ENCODE results near the gene DHRS9. TPM values are rescaled to one million over a fixed set of nuclear protein-coding genes. Genes with fewer than 3 reads are reported as not detected.

DHRS9 gene
- total RNA-seq, 1 donor from 2014 or later: 2.3 TPM

- Mint-ChIP-seq H3K27ac (no peak overlapping the region), H3K36me3 (ENCODE audit: low read depth) (peaks cover 6% of the 10 kb centered on the region), H3K9me3 (no peaks in the 10 kb centered on the region), H3K27me3 (ENCODE audit: insufficient read depth) (peaks cover 3% of the 10 kb centered on the region), H3K4me3 (no peak overlapping the region), H3K4me1 (ENCODE audit: low read depth) (peaks cover 52% of the 10 kb centered on the region)
- DNase-seq (ENCODE audit: low spot score): peak; percentile 58
- intact Hi-C loops (cut with micrococcal nuclease): loop anchor here (1.0 to 5.0 kb wide), 7 partner anchors 23 to 713 kb away; partner anchors contain the start of genes LRP2 and METTL5
Measured at GRCh38 chr2:169109502-169110409, 40.4 kb downstream of the DHRS9 start.

DNA sequence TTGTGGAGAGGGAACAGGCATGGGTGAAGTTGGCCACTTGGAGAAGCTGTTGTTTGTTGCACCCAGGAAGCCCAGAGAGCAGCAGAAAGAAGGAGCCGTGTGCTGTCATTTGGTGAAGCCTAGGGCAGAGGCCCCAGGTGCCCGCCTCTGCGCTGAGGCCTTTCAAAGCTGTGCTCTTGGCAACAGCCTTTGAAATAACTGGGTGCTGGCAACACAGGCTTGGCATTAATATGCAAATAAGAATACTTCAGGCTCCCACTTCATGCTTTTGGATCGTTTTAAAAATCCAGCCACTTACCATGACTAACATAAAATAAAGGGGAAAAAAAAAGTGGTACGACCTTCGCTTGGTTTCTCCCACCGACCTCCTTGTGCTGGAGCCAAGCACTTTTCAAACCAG, 41.1 kb downstream of the DHRS9 start:
- DNase-seq (ENCODE audit: low spot score): no peak
- Mint-ChIP-seq H3K27ac (no peak overlapping the region), H3K4me1 (ENCODE audit: low read depth) (peaks cover 46% of the 10 kb centered on the region)

DNA sequence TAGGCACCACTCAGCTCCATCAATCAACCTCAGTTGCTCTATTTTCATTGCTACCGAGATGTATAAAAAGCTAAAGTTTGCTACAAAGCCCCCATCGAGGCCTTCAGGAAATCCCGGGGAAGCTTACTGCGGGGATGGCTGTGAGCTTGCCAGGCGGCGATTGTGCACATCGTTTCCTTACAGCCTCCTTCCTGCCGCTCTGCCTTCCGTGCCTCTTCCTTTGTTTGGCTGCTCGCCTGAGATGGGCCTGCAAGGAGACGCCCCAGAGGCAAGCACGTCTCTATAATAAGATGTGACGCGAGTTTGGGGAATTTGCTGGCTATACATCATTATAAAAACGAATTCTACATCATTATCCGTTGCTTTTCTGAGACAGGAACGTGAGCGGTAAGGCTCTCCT, 41.6 kb downstream of the DHRS9 start:
- no peak overlapping the region for H3K4me3 Mint-ChIP-seq
- intact Hi-C loops (cut with micrococcal nuclease): no loop called here
- H3K4me1 Mint-ChIP-seq (ENCODE audit: low read depth): peaks cover 41% of the 10 kb centered on the region
- H3K27me3 Mint-ChIP-seq (ENCODE audit: insufficient read depth): peaks cover 4% of the 10 kb centered on the region
- no peak overlapping the region for H3K27ac Mint-ChIP-seq
- DNase-seq (ENCODE audit: low spot score): no peak
- H3K36me3 Mint-ChIP-seq (ENCODE audit: low read depth): peaks cover 3% of the 10 kb centered on the region
- H3K9me3 Mint-ChIP-seq: no peaks in the 10 kb centered on the region

More for the DNA sequence above, 41.1 kb downstream of the DHRS9 start:
- peaks cover 3% of the 10 kb centered on the region for H3K27me3 Mint-ChIP-seq (ENCODE audit: insufficient read depth)
- no peaks in the 10 kb centered on the region for H3K9me3 Mint-ChIP-seq
- intact Hi-C loops (cut with micrococcal nuclease): no loop called here
- H3K36me3 Mint-ChIP-seq (ENCODE audit: low read depth): peaks cover 5% of the 10 kb centered on the region
- no peak overlapping the region for H3K4me3 Mint-ChIP-seq

DNA sequence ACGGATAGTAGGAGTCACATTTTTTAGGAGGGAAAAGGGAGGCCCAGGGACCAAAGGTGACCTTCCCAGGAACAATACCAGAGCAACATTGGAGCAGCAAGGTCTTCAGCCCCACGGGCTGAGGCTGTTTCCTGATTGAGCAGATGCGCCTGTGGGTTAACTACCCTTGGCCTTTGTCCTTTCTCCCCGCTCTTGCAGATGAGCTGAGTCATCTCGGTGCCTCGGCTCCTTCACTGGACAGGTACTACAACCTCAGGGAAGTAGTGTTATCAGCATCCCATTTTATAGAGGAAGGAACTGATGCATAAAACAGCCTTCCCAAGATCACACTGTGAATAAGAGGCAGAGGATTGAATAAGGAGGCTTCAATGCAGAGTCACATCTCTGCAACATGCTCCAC, 43.5 kb downstream of the DHRS9 start:
- Mint-ChIP-seq H3K4me1 (ENCODE audit: low read depth) (peaks cover 27% of the 10 kb centered on the region), H3K9me3 (no peaks in the 10 kb centered on the region), H3K4me3 (no peak overlapping the region), H3K27me3 (ENCODE audit: insufficient read depth) (peaks cover 10% of the 10 kb centered on the region), H3K27ac (no peak overlapping the region), H3K36me3 (ENCODE audit: low read depth) (no peaks in the 10 kb centered on the region)
- no peak for DNase-seq (ENCODE audit: low spot score)
- intact Hi-C loops (cut with micrococcal nuclease): no loop called here

DNA sequence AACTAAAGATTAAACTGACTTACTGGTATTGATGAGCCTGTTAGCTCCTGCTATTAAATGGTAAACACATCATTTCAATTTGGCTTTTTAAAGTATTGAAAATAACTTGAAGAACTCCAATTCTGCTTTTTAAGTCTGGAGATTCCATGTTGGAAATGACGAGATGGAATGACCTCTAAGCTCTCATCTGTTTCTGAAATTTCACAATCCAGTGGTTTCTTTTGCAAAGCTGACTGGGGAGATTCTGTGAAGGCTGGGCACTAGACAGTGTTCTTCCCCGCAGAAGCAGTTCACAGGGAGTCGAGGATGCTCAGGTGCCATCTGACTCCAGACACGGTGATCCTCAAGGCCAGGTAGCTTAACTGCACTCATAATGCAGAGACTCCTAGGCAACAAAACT, 44.7 kb downstream of the DHRS9 start:
- Mint-ChIP-seq H3K27me3 (ENCODE audit: insufficient read depth) (peaks cover 14% of the 10 kb centered on the region), H3K9me3 (no peaks in the 10 kb centered on the region)

DNA sequence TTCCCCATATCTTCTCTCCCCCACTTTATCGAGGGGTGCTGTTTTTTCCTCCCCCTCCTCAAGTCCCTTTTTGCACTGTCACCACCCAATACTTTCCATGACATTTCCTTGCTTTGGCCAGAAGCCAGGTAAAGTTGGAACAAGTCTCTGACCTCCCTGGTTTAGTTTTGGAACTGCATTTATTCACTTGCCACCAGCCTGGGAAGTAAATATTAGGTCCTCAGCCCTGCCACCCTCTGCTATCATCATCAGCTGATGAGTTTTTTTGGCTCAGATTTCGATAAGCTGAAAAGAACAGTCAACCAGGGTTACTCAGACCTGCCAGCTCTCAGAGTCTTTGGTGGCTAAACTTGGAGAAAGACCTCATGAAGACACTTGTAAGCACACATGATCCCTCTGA, 47.0 kb downstream of the DHRS9 start:
- Mint-ChIP-seq H3K36me3 (ENCODE audit: low read depth) (no peaks in the 10 kb centered on the region), H3K27ac (no peak overlapping the region), H3K4me3 (no peak overlapping the region), H3K27me3 (ENCODE audit: insufficient read depth) (peaks cover 14% of the 10 kb centered on the region), H3K4me1 (ENCODE audit: low read depth) (peaks cover 5% of the 10 kb centered on the region), H3K9me3 (no peaks in the 10 kb centered on the region)
- DNase-seq (ENCODE audit: low spot score): no peak
- intact Hi-C loops (cut with micrococcal nuclease): no loop called here

More for the DNA sequence above, 44.7 kb downstream of the DHRS9 start:
- Mint-ChIP-seq H3K27ac (no peak overlapping the region), H3K36me3 (ENCODE audit: low read depth) (no peaks in the 10 kb centered on the region), H3K4me1 (ENCODE audit: low read depth) (peaks cover 15% of the 10 kb centered on the region), H3K4me3 (no peak overlapping the region)
- DNase-seq (ENCODE audit: low spot score): no peak
- intact Hi-C loops (cut with micrococcal nuclease): no loop called here

GRCh38 chr2:169116993-169117392, 47.6 kb downstream of the DHRS9 start:
- DNase-seq (ENCODE audit: low spot score): no peak
- Mint-ChIP-seq H3K27ac (no peak overlapping the region), H3K4me1 (ENCODE audit: low read depth) (peaks cover 5% of the 10 kb centered on the region), H3K36me3 (ENCODE audit: low read depth) (no peaks in the 10 kb centered on the region), H3K27me3 (ENCODE audit: insufficient read depth) (peaks cover 18% of the 10 kb centered on the region), H3K4me3 (no peak overlapping the region), H3K9me3 (no peaks in the 10 kb centered on the region)
- intact Hi-C loops (cut with micrococcal nuclease): no loop called here

GRCh38 chr2:169118060-169118459, 48.7 kb downstream of the DHRS9 start:
- H3K9me3 Mint-ChIP-seq: no peaks in the 10 kb centered on the region
- H3K36me3 Mint-ChIP-seq (ENCODE audit: low read depth): no peaks in the 10 kb centered on the region
- no peak overlapping the region for H3K27ac Mint-ChIP-seq
- peaks cover 5% of the 10 kb centered on the region for H3K4me1 Mint-ChIP-seq (ENCODE audit: low read depth)
- H3K27me3 Mint-ChIP-seq (ENCODE audit: insufficient read depth): peaks cover 23% of the 10 kb centered on the region
- no peak for DNase-seq (ENCODE audit: low spot score)
- no peak overlapping the region for H3K4me3 Mint-ChIP-seq
- intact Hi-C loops (cut with micrococcal nuclease): no loop called here

DNA sequence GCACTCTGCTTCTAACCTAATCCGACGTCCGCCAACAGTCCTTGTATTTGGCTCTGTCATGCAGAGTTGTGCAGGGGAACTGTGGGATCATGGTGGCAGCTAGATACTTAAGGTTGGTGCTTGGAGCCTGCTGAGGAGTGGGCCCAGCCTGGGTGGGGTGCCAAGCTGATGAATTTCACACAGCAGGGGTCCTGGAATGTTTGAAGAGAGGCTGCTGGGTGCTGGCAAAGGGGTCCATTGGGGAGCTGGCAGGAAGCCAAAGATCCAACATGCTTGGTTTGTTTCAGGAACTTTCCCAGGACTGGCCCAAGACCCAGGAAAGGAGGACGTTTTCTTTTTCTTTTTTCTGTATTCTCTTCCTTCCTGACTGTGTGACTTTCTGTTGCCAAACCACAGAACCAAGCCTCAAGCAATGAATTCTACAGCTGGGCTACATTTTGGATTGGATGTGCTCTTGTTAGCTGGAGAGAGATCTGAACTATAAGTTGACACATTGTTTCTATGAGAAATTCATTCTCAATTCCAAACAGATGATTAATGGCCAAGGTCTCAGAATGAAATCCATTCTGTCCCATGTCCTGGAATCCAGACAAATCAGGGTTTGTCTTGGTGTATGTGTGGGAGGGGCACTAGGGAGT, 49.9 kb downstream of the DHRS9 start:
- H3K27me3 Mint-ChIP-seq (ENCODE audit: insufficient read depth): peaks cover 32% of the 10 kb centered on the region
- no peaks in the 10 kb centered on the region for H3K9me3 Mint-ChIP-seq
- H3K36me3 Mint-ChIP-seq (ENCODE audit: low read depth): no peaks in the 10 kb centered on the region
- intact Hi-C loops (cut with micrococcal nuclease): no loop called here
- H3K27ac Mint-ChIP-seq: no peak overlapping the region
- H3K4me1 Mint-ChIP-seq (ENCODE audit: low read depth): peaks cover 5% of the 10 kb centered on the region
- no peak for DNase-seq (ENCODE audit: low spot score)
- no peak overlapping the region for H3K4me3 Mint-ChIP-seq

GRCh38 chr2:169119851-169120250, 50.5 kb downstream of the DHRS9 start:
- no peak for DNase-seq (ENCODE audit: low spot score)
- intact Hi-C loops (cut with micrococcal nuclease): no loop called here
- H3K36me3 Mint-ChIP-seq (ENCODE audit: low read depth): no peaks in the 10 kb centered on the region
- no peak overlapping the region for H3K4me3 Mint-ChIP-seq
- no peak overlapping the region for H3K27ac Mint-ChIP-seq
- peaks cover 35% of the 10 kb centered on the region for H3K27me3 Mint-ChIP-seq (ENCODE audit: insufficient read depth)
- peaks cover 5% of the 10 kb centered on the region for H3K4me1 Mint-ChIP-seq (ENCODE audit: low read depth)
- no peaks in the 10 kb centered on the region for H3K9me3 Mint-ChIP-seq

DNA sequence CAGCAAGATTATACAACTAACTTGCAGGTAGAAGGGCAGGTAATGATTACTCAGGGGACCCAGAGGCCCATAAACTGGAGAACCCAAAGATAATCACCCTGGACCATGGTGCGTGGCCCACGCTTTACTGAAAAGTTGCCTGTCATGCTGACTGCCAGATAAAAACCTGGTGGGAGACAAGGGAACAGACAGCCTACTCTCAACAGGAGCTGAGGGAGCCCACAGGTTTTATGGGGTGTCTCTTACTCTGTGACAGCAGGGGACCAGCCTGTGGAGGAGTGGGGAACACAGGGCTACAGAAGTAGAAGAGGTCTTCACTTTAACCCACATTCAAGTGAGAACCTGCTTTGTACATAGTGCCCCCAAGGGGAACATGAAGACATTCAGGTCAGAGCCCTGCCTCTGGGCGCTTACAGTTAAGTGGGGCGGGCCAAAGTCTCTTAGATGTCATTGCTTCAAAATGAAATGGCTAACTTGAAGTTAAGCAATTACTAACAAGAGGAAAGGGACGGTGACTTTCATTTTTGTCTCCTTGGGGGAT, 60.4 kb downstream of the DHRS9 start:
- Mint-ChIP-seq H3K4me1 (ENCODE audit: low read depth) (no peaks in the 10 kb centered on the region), H3K9me3 (no peaks in the 10 kb centered on the region), H3K27ac (no peak overlapping the region), H3K36me3 (ENCODE audit: low read depth) (no peaks in the 10 kb centered on the region), H3K27me3 (ENCODE audit: insufficient read depth) (peaks cover 1% of the 10 kb centered on the region), H3K4me3 (no peak overlapping the region)
- intact Hi-C loops (cut with micrococcal nuclease): no loop called here
- no peak for DNase-seq (ENCODE audit: low spot score)

DNA sequence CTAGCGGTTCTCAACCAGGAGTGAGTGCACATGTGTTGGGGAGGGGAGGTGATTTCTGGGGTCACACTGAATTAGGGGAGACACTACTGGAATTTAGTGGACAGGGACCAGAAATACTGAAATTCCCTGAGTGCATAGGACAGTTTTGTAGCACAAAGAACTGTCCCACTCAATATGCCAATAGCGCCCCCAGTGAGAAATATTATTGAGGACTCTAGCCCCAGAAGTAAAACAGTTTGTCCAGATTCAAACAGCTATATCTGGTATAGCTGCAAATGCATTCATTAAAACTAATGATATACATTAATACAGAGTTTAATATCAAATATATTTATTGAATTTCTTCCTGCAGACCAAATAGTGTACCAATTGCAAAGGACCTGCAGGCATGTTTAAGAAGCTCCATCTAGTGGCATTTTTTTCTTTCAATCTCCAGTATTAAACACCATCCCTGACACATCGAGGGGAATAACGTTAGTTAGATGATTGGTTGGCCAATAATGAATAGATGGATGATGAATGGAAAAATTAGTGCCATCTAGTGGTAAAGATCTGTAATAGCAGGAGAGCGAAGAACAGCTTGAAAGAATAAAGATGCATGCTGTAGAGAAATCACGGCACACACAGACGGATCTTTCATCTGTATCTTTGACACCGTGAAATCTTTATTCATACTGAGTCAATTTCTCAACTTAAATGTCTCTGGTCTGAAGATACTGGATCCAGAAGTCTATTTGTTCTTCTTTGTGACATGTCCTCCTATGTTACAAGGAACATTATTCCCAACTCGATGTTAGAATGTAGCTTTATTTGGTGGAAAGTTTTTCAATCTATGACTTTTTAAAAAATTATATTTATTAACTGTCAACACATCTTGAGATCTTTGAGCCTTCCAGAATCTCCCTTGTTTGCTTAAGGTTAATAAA, 62.5 kb downstream of the DHRS9 start:
- Mint-ChIP-seq H3K4me1 (ENCODE audit: low read depth) (no peaks in the 10 kb centered on the region), H3K27me3 (ENCODE audit: insufficient read depth) (peaks cover 3% of the 10 kb centered on the region), H3K27ac (no peak overlapping the region), H3K9me3 (no peaks in the 10 kb centered on the region), H3K4me3 (no peak overlapping the region), H3K36me3 (ENCODE audit: low read depth) (no peaks in the 10 kb centered on the region)
- DNase-seq (ENCODE audit: low spot score): no peak
- intact Hi-C loops (cut with micrococcal nuclease): loop anchor here (1.0 kb wide), 2 partner anchors 23 to 171 kb away; no protein-coding TSS in a partner anchor
